ENCODE data around the gene MLLT1.

Gene MLLT1

GRCh38 chr19:6220385-6221191 lies 59.2 kb downstream of the MLLT1 start:
- no peak for DNase-seq

GRCh38 chr19:6219586-6220290 lies 60.0 kb downstream of the MLLT1 start:
- DNase-seq, result no peak

GRCh38 chr19:6219147-6219525 lies 60.6 kb downstream of the MLLT1 start:
- no peak for DNase-seq

- peak; percentile 85 for DNase-seq
These were observed 61.2 kb downstream of the MLLT1 start for GRCh38 chr19:6218491-6219146.

- no peak for DNase-seq
These were observed 61.9 kb downstream of the MLLT1 start for GRCh38 chr19:6217752-6218334.

- no peak for DNase-seq
These were observed 62.6 kb downstream of the MLLT1 start for GRCh38 chr19:6216996-6217751.

GRCh38 chr19:6216236-6216995 lies 63.4 kb downstream of the MLLT1 start:
- DNase-seq, result no peak

- no peak for DNase-seq
These were observed 64.0 kb downstream of the MLLT1 start for GRCh38 chr19:6215701-6216235.

GRCh38 chr19:6214881-6215541 lies 64.8 kb downstream of the MLLT1 start:
- no peak for DNase-seq

GRCh38 chr19:6213696-6214641 lies 65.8 kb downstream of the MLLT1 start:
- no peak for DNase-seq

GRCh38 chr19:6213266-6213595 lies 66.5 kb downstream of the MLLT1 start:
- no peak for DNase-seq

GRCh38 chr19:6212403-6213265 lies 67.1 kb downstream of the MLLT1 start:
- no peak for DNase-seq

GRCh38 chr19:6211632-6212402 lies 68.0 kb downstream of the MLLT1 start:
- DNase-seq, result no peak

GRCh38 chr19:6210721-6211600 lies 68.8 kb downstream of the MLLT1 start:
- no peak for DNase-seq

GRCh38 chr19:6210091-6210490 lies 69.7 kb downstream of the MLLT1 start:
- DNase-seq, result no peak

- DNase-seq, result no peak
These were observed 70.1 kb downstream of the MLLT1 start for GRCh38 chr19:6209680-6210079.

GRCh38 chr19:6209233-6209632 lies 70.5 kb downstream of the MLLT1 start:
- DNase-seq, result no peak

Data from stimulated activated CD4-positive, alpha-beta T cell treated with anti-CD3 and anti-CD28 coated beads, Interleukin-1b, Interleukin-23, amount 100 ng/mL, for 48 hours (primary cell).